Neural progenitor cell (in vitro differentiated cells): Measurements from ENCODE around the gene MCUB. TPM values are rescaled to one million over a fixed set of nuclear protein-coding genes. Genes with fewer than 3 reads are reported as not detected.

Experiments used
- DNase-seq: peaks from one replicate; pipeline ENCODE4 v3.0.0-alpha.2; 2016; ENCODE audit warnings: low spot score
- H2AFZ ChIP-seq: fragments of 200-600 bp; sonication (generic); replicated peaks from 2 replicates; pipeline ENCODE4 v1.6.1; 2016; ENCODE audit warnings: antibody characterized with exemption
- H3F3A ChIP-seq: fragments of 200-600 bp; sonication (generic); 2 replicates; pipeline ENCODE4 v1.6.1; 2016; ENCODE audit warnings: antibody characterized with exemption, low read depth
- H3K27ac ChIP-seq: fragments of 200-600 bp; sonication (generic); 2 replicates; pipeline ENCODE4 v1.5.1; 2016; ENCODE audit warnings: mild to moderate bottlenecking
- H3K27me3 ChIP-seq: fragments of 200-600 bp; sonication (generic); 2 replicates; pipeline ENCODE4 v1.6.1; 2016; ENCODE audit warnings: mild to moderate bottlenecking, moderate library complexity
- H3K36me3 ChIP-seq: fragments of 200-600 bp; sonication (generic); 2 replicates; pipeline ENCODE4 v1.5.1; 2016
- H3K4me1 ChIP-seq: fragments of 200-600 bp; sonication (generic); 2 replicates; pipeline ENCODE4 v1.6.1; 2016; ENCODE audit warnings: mixed run types
- H3K4me2 ChIP-seq: fragments of 200-600 bp; sonication (generic); 2 replicates; pipeline ENCODE4 v1.6.1; 2016
- H3K4me3 ChIP-seq: fragments of 200-600 bp; sonication (generic); 2 replicates; pipeline ENCODE4 v1.5.1; 2016
- H3K79me2 ChIP-seq: fragments of 200-600 bp; sonication (generic); 2 replicates; pipeline ENCODE4 v1.6.1; 2016; ENCODE audit warnings: low read depth
- H3K9ac ChIP-seq: fragments of 200-600 bp; sonication (generic); 2 replicates; pipeline ENCODE4 v1.6.1; 2016
- H3K9me3 ChIP-seq: fragments of 200-600 bp; sonication (generic); 2 replicates; pipeline ENCODE4 v1.5.1; 2016; ENCODE audit warnings: low read depth
- H4K20me1 ChIP-seq: fragments of 200-600 bp; sonication (generic); 2 replicates; pipeline ENCODE4 v1.6.1; 2016; ENCODE audit warnings: low read depth
- H3K27ac Mint-ChIP-seq: 3 replicates; pipeline ENCODE4 v1.8.0; 2021; ENCODE audit warnings: mixed read lengths
- H3K27me3 Mint-ChIP-seq: 2 replicates; pipeline ENCODE4 v1.8.0; 2022; ENCODE audit warnings: low read depth, mild to moderate bottlenecking, inconsistent platforms, moderate library complexity, mixed read lengths; ENCODE audit not compliant: insufficient read depth
- H3K36me3 Mint-ChIP-seq: 3 replicates; pipeline ENCODE4 v1.8.0; 2021; ENCODE audit warnings: mixed read lengths
- H3K4me1 Mint-ChIP-seq: 3 replicates; pipeline ENCODE4 v1.8.0; 2021; ENCODE audit warnings: mixed read lengths
- H3K4me3 Mint-ChIP-seq: 3 replicates; pipeline ENCODE4 v1.8.0; 2021; ENCODE audit warnings: mild to moderate bottlenecking, moderate library complexity, mixed read lengths
- H3K9me3 Mint-ChIP-seq: 3 replicates; pipeline ENCODE4 v1.8.0; 2020; ENCODE audit warnings: mixed read lengths
- EZH2 ChIP-seq: fragments of 200-600 bp; sonication (generic); IDR thresholded peaks from 2 replicates; pipeline ENCODE4 v1.6.1; 2017; ENCODE audit warnings: antibody characterized with exemption, mild to moderate bottlenecking, moderate library complexity
- EZH2phosphoT487 ChIP-seq: fragments of 200-600 bp; sonication (generic); IDR thresholded peaks from 2 replicates; pipeline ENCODE4 v1.6.1; 2017; ENCODE audit warnings: antibody characterized with exemption
- total RNA-seq: library from RNA; depleted of rRNA; stranded (reverse); fragments of >200 nt; gene quantifications from 2 replicates; pipeline ENCODE4 v1.2.3, GENCODE V29; 2015; ENCODE audit warnings: low replicate concordance
- TF ChIP-seq, protein P1 (sequence below): fragments of 200-600 bp; sonication (generic); IDR thresholded peaks from 2 replicates; pipeline ENCODE4 v1.5.1; 2017; ENCODE audit warnings: antibody characterized with exemption, mild to moderate bottlenecking

Gene MCUB
- total RNA-seq, 1 donor from 2014 or later: 30.5 TPM

GRCh38 chr4:109662771-109663170 is 102.7 kb downstream of the MCUB start:
- no peaks in the 10 kb centered on the region for H3K4me1 ChIP-seq

GRCh38 chr4:109665783-109666485 is 105.9 kb downstream of the MCUB start:
- Histone ChIP-seq H2AFZ (no peak overlapping the region), H3K36me3 (no peaks in the 10 kb centered on the region), H3K4me1 (no peaks in the 10 kb centered on the region), H3K79me2 (no peaks in the 10 kb centered on the region), H3K9ac (no peak overlapping the region), H3K9me3 (no peaks in the 10 kb centered on the region), H4K20me1 (no peaks in the 10 kb centered on the region), H3F3A (no peaks in the 10 kb centered on the region), H3K27ac (no peak overlapping the region), H3K27me3 (no peaks in the 10 kb centered on the region), H3K4me3 (no peak overlapping the region), H3K4me2 (no peak overlapping the region)
- peaks cover 1% of the 10 kb centered on the region for H3K9me3 Mint-ChIP-seq
- DNase-seq: no peak
- peaks cover 3% of the 10 kb centered on the region for H3K36me3 Mint-ChIP-seq
- no peak overlapping the region for H3K27ac Mint-ChIP-seq
- no peak overlapping the region for H3K4me3 Mint-ChIP-seq
- H3K27me3 Mint-ChIP-seq: no peaks in the 10 kb centered on the region
- H3K4me1 Mint-ChIP-seq: peaks cover 5% of the 10 kb centered on the region
- TF ChIP-seq EZH2phosphoT487 (no peak), EZH2 (no peak)
- TF ChIP-seq, protein P1, sequence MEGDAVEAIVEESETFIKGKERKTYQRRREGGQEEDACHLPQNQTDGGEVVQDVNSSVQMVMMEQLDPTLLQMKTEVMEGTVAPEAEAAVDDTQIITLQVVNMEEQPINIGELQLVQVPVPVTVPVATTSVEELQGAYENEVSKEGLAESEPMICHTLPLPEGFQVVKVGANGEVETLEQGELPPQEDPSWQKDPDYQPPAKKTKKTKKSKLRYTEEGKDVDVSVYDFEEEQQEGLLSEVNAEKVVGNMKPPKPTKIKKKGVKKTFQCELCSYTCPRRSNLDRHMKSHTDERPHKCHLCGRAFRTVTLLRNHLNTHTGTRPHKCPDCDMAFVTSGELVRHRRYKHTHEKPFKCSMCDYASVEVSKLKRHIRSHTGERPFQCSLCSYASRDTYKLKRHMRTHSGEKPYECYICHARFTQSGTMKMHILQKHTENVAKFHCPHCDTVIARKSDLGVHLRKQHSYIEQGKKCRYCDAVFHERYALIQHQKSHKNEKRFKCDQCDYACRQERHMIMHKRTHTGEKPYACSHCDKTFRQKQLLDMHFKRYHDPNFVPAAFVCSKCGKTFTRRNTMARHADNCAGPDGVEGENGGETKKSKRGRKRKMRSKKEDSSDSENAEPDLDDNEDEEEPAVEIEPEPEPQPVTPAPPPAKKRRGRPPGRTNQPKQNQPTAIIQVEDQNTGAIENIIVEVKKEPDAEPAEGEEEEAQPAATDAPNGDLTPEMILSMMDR: no peak

More at GRCh38 chr4:109662771-109663170, 102.7 kb downstream of the MCUB start:
- H3K4me3 Mint-ChIP-seq: no peak overlapping the region
- H3K27me3 Mint-ChIP-seq: peaks cover 2% of the 10 kb centered on the region
- H3K36me3 ChIP-seq: no peaks in the 10 kb centered on the region
- no peak overlapping the region for H3K4me2 ChIP-seq
- H3F3A ChIP-seq: no peaks in the 10 kb centered on the region
- H3K9ac ChIP-seq: no peak overlapping the region
- H2AFZ ChIP-seq: no peak overlapping the region
- H3K9me3 ChIP-seq: no peaks in the 10 kb centered on the region
- H3K27ac ChIP-seq: no peak overlapping the region
- H3K9me3 Mint-ChIP-seq: no peaks in the 10 kb centered on the region
- no peak overlapping the region for H3K4me3 ChIP-seq
- no peak overlapping the region for H3K27ac Mint-ChIP-seq
- peak; percentile 34 for DNase-seq
- no peaks in the 10 kb centered on the region for H3K36me3 Mint-ChIP-seq
- TF ChIP-seq, protein P1: no peak
- TF ChIP-seq EZH2phosphoT487 (no peak), EZH2 (no peak)
- H4K20me1 ChIP-seq: no peaks in the 10 kb centered on the region
- H3K4me1 Mint-ChIP-seq: peaks cover 5% of the 10 kb centered on the region
- no peaks in the 10 kb centered on the region for H3K27me3 ChIP-seq
- no peaks in the 10 kb centered on the region for H3K79me2 ChIP-seq

DNA sequence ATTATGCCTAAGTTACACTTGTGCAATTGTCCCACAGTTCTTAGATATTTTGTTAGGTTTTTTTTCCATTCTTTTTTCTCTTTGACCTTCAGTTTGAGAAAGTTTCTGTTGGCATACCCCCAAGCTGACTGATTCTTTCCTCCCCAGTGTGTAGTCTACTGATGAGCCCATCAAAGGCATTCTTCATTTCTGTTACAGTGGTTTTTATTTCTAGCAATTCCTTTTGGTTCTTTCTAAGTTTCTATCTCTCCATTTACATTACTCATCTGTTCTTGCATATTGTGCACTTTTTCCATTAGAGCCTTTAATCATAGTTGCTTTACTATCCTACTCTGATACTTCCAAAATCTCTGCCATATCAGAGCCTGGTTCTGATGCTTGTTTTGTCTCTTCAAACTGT is 111.3 kb downstream of the MCUB start:
- Histone ChIP-seq H3K4me2 (no peak overlapping the region), H3K9ac (no peak overlapping the region), H3K9me3 (no peaks in the 10 kb centered on the region), H3K36me3 (no peaks in the 10 kb centered on the region), H3F3A (no peaks in the 10 kb centered on the region), H4K20me1 (no peaks in the 10 kb centered on the region), H3K79me2 (no peaks in the 10 kb centered on the region), H3K27me3 (no peaks in the 10 kb centered on the region), H3K4me1 (no peaks in the 10 kb centered on the region), H2AFZ (no peak overlapping the region), H3K27ac (no peak overlapping the region), H3K4me3 (no peak overlapping the region)
- H3K27ac Mint-ChIP-seq: no peak overlapping the region
- no peak for DNase-seq
- no peak overlapping the region for H3K4me3 Mint-ChIP-seq
- no peaks in the 10 kb centered on the region for H3K4me1 Mint-ChIP-seq
- H3K27me3 Mint-ChIP-seq: no peaks in the 10 kb centered on the region
- H3K9me3 Mint-ChIP-seq: peaks cover 11% of the 10 kb centered on the region
- no peak for TF ChIP-seq EZH2phosphoT487
- TF ChIP-seq, protein P1: no peak
- TF ChIP-seq EZH2: no peak
- peaks cover 14% of the 10 kb centered on the region for H3K36me3 Mint-ChIP-seq
